ENCODE measurements around the gene OTUD4. TPM values are rescaled to one million over a fixed set of nuclear protein-coding genes. Genes with fewer than 3 reads are reported as not detected.
A peak's percentile ranks its signal among the peaks of the same experiment; 100 is the strongest.

OTUD4 gene
- total and polyA plus RNA-seq, 8 donors, result 5.2 to 53.8 (median 12.4) TPM

DNA sequence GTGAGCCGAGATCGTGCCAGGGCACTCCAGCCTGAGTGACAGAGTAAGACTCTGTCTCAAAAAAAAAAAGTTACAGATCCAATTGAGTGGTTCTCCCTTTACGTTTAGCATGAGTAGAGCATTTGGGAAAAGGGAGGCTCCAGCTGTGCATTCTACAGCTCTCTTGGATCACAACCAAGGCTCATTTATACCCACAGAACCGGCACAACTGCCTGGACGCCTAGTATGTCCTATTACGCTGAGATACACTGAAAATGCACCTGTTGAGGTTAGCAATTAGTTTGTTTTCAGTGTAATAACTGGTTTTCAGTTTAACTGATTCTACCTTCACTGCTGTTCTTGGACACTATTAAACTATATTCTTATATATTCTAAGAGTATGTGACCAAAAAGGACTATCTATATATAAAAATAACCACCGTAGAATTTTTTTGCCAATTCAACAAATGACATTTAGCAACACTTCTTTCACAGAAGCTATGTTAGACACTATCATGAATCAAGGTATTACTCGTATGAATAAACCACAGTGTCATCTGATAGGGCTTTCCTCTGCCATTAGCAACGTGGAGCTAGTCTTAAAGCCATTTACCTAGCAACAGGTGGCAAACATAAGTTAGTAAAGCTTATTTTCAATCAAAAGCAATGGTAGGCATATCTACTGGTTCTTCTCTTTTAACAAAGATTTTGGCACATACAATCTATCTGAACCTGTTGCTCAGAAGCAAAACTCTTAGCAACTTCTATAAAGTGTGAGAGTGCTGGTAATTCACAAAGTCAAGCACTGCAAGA, 3.6 kb downstream of the OTUD4 start:
- Histone ChIP-seq H3K27me3 (no peaks in the 10 kb centered on the region), H3K36me3 (peaks cover 0 to 16% (median 10%) of the 10 kb centered on the region in 4 donors), H3K4me1 (peaks cover 21 to 58% (median 41%) of the 10 kb centered on the region in 4 donors), H3K9me3 (no peaks in the 10 kb centered on the region), H3K27ac (peak overlapping the region in 4 of 5 donors; percentile 11 to 99 (median 98)), H3K4me3 (peak overlapping the region in 2 of 4 donors; percentile 73 to 78)
- TF ChIP-seq POLR2A (IDR thresholded peaks at IDR 0.05) (no peak), EP300 (IDR thresholded peaks at IDR 0.05) (no peak), POLR2AphosphoS5 (IDR thresholded peaks at IDR 0.05) (no peak)
- TF ChIP-seq, protein P1, sequence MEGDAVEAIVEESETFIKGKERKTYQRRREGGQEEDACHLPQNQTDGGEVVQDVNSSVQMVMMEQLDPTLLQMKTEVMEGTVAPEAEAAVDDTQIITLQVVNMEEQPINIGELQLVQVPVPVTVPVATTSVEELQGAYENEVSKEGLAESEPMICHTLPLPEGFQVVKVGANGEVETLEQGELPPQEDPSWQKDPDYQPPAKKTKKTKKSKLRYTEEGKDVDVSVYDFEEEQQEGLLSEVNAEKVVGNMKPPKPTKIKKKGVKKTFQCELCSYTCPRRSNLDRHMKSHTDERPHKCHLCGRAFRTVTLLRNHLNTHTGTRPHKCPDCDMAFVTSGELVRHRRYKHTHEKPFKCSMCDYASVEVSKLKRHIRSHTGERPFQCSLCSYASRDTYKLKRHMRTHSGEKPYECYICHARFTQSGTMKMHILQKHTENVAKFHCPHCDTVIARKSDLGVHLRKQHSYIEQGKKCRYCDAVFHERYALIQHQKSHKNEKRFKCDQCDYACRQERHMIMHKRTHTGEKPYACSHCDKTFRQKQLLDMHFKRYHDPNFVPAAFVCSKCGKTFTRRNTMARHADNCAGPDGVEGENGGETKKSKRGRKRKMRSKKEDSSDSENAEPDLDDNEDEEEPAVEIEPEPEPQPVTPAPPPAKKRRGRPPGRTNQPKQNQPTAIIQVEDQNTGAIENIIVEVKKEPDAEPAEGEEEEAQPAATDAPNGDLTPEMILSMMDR (IDR thresholded peaks at IDR 0.05), result no peak
- 44 to 55% (median 53%) methylated on average over 9 of the region's 9 CpGs for WGBS, 5 donors
- intact Hi-C loops (cut with DNase I; ENCODE audit: low total_unique reads), result no loop called here
- peak in 1 of 2 donors; percentile 25 for DNase-seq

DNA sequence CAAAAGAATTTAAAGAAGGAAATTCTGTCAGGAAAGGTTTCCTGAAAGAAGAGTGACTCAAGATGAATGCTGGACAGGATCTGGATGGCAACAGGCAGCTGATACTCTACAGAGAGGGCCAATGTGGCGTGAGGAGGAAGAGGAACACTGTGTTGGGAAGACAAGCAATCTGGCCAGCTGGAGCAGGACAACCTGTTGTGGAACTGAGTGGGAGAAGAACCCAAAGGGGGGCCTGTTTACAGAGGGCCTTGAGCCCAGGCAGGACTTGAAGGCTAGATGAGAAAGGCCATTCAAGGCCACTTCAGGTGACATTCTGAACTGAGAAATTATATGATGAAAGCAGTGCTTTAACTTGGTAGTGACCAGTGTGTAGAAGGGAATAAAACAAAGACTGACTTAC, 8.5 kb downstream of the OTUD4 start:
- no peak for TF ChIP-seq EP300 (IDR thresholded peaks at IDR 0.05)
- no peak for TF ChIP-seq POLR2A (IDR thresholded peaks at IDR 0.05)
- no peak for TF ChIP-seq POLR2AphosphoS5 (IDR thresholded peaks at IDR 0.05)
- TF ChIP-seq, protein P1 (IDR thresholded peaks at IDR 0.05), result no peak
- intact Hi-C loops (cut with DNase I; ENCODE audit: low total_unique reads), result no loop called here
- no peaks in the 10 kb centered on the region for H3K27me3 ChIP-seq
- H3K27ac ChIP-seq, result no peak overlapping the region
- H3K36me3 ChIP-seq, result peaks cover 15 to 50% (median 49%) of the 10 kb centered on the region in 4 donors
- no peak overlapping the region for H3K4me3 ChIP-seq
- DNase-seq, result no peak
- 61 to 93% (median 81%) methylated on average over 1 of the region's 1 CpG for WGBS, 5 donors
- peaks cover 12 to 46% (median 17%) of the 10 kb centered on the region in 4 donors for H3K4me1 ChIP-seq
- no peaks in the 10 kb centered on the region for H3K9me3 ChIP-seq

DNA sequence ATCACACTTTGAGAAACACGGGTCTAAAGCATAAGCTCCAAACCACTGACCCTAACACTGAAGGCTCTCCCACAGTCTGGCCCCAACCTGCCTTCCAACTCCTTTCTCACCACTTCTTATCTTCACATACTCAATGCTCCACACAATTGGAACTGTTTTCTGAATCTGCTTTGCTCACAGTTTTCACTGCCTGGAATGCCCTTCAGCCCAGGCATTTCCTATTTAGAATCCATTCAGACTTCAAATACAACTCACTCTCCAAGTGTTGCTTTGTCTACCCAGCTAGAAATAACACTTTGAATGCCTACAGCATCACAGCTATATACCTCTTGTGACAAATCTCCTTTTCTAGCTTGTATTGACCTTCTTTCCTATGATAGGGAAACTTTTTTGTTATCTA, 10.2 kb downstream of the OTUD4 start:
- Histone ChIP-seq H3K27me3 (no peaks in the 10 kb centered on the region), H3K36me3 (peaks cover 15 to 65% (median 61%) of the 10 kb centered on the region in 4 donors), H3K4me1 (peaks cover 0 to 29% (median 2%) of the 10 kb centered on the region in 4 donors), H3K27ac (no peak overlapping the region), H3K4me3 (no peak overlapping the region), H3K9me3 (no peaks in the 10 kb centered on the region)
- no peak for DNase-seq
- TF ChIP-seq POLR2AphosphoS5 (IDR thresholded peaks at IDR 0.05), result no peak
- TF ChIP-seq, protein P1 (IDR thresholded peaks at IDR 0.05), result no peak
- no peak for TF ChIP-seq POLR2A (IDR thresholded peaks at IDR 0.05)
- no peak for TF ChIP-seq EP300 (IDR thresholded peaks at IDR 0.05)
- WGBS, 5 donors, result 77 to 92% (median 87%) methylated on average over 1 of the region's 1 CpG
- intact Hi-C loops (cut with DNase I; ENCODE audit: low total_unique reads), result no loop called here

DNA sequence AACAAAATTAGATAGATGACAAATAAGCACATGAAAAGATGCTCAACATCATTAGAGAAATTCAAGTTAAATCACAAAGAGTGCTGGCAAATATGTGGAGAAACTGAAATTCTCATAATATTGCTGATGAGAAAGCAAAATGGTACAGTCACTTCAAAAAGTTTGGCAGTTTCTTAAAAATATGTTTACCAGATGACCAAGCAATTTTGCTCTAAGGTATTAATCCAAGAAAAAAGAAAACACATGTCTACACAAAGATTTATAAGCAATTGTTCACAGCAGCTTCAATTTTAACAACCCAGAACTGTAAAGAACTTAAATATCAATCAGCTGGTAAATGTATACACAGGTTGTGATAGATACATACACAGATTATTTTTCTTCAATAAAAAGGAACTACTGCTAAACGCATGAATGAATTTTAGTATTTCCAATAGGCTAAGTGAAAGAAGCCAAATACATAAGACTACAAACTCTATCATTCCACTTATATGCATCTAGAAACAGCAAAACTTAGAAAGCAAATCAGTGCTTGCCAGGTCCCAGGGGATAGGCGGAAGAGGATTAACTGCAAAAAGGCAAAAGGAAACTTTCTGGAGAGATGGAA, 11.7 kb downstream of the OTUD4 start:
- 87 to 97% (median 95%) methylated on average over 2 of the region's 2 CpGs for WGBS, 5 donors
- no peak for TF ChIP-seq EP300 (IDR thresholded peaks at IDR 0.05)
- TF ChIP-seq, protein P1 (IDR thresholded peaks at IDR 0.05), result no peak
- no peak for TF ChIP-seq POLR2AphosphoS5 (IDR thresholded peaks at IDR 0.05)
- TF ChIP-seq POLR2A (IDR thresholded peaks at IDR 0.05), result no peak
- Histone ChIP-seq H3K4me3 (no peak overlapping the region), H3K27ac (no peak overlapping the region), H3K27me3 (no peaks in the 10 kb centered on the region), H3K4me1 (peaks cover 0 to 27% (median 0%) of the 10 kb centered on the region in 4 donors), H3K36me3 (peaks cover 15 to 76% (median 65%) of the 10 kb centered on the region in 4 donors), H3K9me3 (no peaks in the 10 kb centered on the region)
- intact Hi-C loops (cut with DNase I; ENCODE audit: low total_unique reads), result no loop called here
- DNase-seq, result no peak

Data from stomach (tissue), 9 donors.